OCI-LY7 (cell line): ENCODE measurements around the gene NUP50. TPM values are rescaled to one million over a fixed set of nuclear protein-coding genes. Genes with fewer than 3 reads are reported as not detected.

Experiments used
- BruUV-seq: library from RNA; stranded (reverse); fragments of 400-500 nt; replicated peaks from 2 replicates; lab custom pipeline; 2021; lab: Mats Ljungman, UMichigan
- CTCF ChIA-PET: fragments of 300-600 bp; sonication (Branson Sonifier 250); formaldehyde crosslinking; loops from one replicate; lab custom pipeline; 2022; ENCODE audit warnings: antibody characterized with exemption; ENCODE audit not compliant: unreplicated experiment; lab: Charles Lee
- POLR2A ChIA-PET: fragments of 300-600 bp; sonication (Branson Sonifier 250); formaldehyde crosslinking; loops from one replicate; lab custom pipeline; 2022; ENCODE audit warnings: antibody characterized with exemption; lab: Charles Lee
- DNase-seq: peaks from one replicate; pipeline ENCODE4 v3.0.0-alpha.2; 2015; ENCODE audit warnings: low spot score
- H2AFZ ChIP-seq: fragments of 200-600 bp; sonication (generic), shearing (Covaris generic); 2 replicates; pipeline ENCODE4 v1.6.1; 2014; ENCODE audit warnings: mild to moderate bottlenecking, antibody characterized with exemption, low read length, moderate library complexity
- H3K27ac ChIP-seq: fragments of 200-600 bp; sonication (generic); 2 replicates; pipeline ENCODE4 v1.5.1; 2014; ENCODE audit warnings: mixed run types, low read depth, mild to moderate bottlenecking, moderate library complexity, low read length, inconsistent platforms; ENCODE audit not compliant: poor library complexity, severe bottlenecking
- H3K36me3 ChIP-seq: fragments of 200-600 bp; sonication (generic); 2 replicates; pipeline ENCODE4 v1.6.1; 2014; ENCODE audit warnings: mild to moderate bottlenecking, antibody characterized with exemption, low read length, moderate library complexity, mixed read lengths; ENCODE audit not compliant: insufficient read depth
- H3K4me1 ChIP-seq: fragments of 200-600 bp; sonication (generic); 2 replicates; pipeline ENCODE4 v1.5.1; 2014; ENCODE audit warnings: mild to moderate bottlenecking, low read length; ENCODE audit not compliant: insufficient read depth, poor library complexity, severe bottlenecking
- H3K4me2 ChIP-seq: fragments of 200-600 bp; sonication (generic); 2 replicates; pipeline ENCODE4 v1.6.1; 2014; ENCODE audit warnings: mild to moderate bottlenecking, low read length
- H3K4me3 ChIP-seq: fragments of 200-600 bp; sonication (generic); 2 replicates; pipeline ENCODE4 v1.5.1; 2014; ENCODE audit warnings: mild to moderate bottlenecking, low read depth, low read length; ENCODE audit not compliant: poor library complexity, severe bottlenecking
- H3K79me2 ChIP-seq: fragments of 200-600 bp; sonication (generic); 2 replicates; pipeline ENCODE4 v1.6.1; 2016; ENCODE audit warnings: low read depth, mild to moderate bottlenecking, low read length, moderate library complexity, mixed read lengths; ENCODE audit not compliant: insufficient read depth
- H3K9me2 ChIP-seq: fragments of 200-600 bp; sonication (generic); 2 replicates; pipeline ENCODE4 v1.6.1; 2016; ENCODE audit warnings: mild to moderate bottlenecking, low read length, mixed read lengths; ENCODE audit not compliant: insufficient read depth
- H3K9me3 ChIP-seq: fragments of 200-600 bp; sonication (generic); 2 replicates; pipeline ENCODE4 v1.6.1; 2014; ENCODE audit warnings: mild to moderate bottlenecking, mixed run types, low read length, mixed read lengths
- H4K20me1 ChIP-seq: fragments of 200-600 bp; sonication (generic); 2 replicates; pipeline ENCODE4 v1.6.1; 2014; ENCODE audit warnings: mild to moderate bottlenecking, antibody characterized with exemption, low read length, moderate library complexity, mixed read lengths; ENCODE audit not compliant: insufficient read depth
- EZH2phosphoT487 ChIP-seq: fragments of 200-600 bp; sonication (generic); IDR thresholded peaks from 2 replicates; pipeline ENCODE4 v1.6.1; 2018; ENCODE audit warnings: low read depth, borderline replicate concordance, mild to moderate bottlenecking, mixed run types, antibody characterized with exemption, low read length, moderate library complexity, mixed read lengths
- intact Hi-C: fragments of 100-400 bp; cut with micrococcal nuclease; formaldehyde crosslinking; loops from one replicate; pipeline ENCODE4 v1.10.0; 2022; ENCODE audit not compliant: unreplicated experiment
- total RNA-seq, 2 experiments: library from RNA; depleted of rRNA in 1 of 2; stranded (reverse); fragments of >200 nt in 1 of 2; shearing (Covaris generic) in 1 of 2; gene quantifications; 2 replicates each; pipeline ENCODE4 v1.2.3, GENCODE V29; 2014 to 2022
- TF ChIP-seq, protein P1 (sequence below): fragments of 200-600 bp; sonication (generic); conservative IDR thresholded peaks from 2 replicates; pipeline ENCODE4 v1.5.1; 2014; ENCODE audit warnings: mild to moderate bottlenecking, antibody characterized with exemption, low read length, moderate library complexity, mixed read lengths

The NUP50 gene
- total RNA-seq, 2 experiments from 2014 or later = 107 to 132 TPM

DNA sequence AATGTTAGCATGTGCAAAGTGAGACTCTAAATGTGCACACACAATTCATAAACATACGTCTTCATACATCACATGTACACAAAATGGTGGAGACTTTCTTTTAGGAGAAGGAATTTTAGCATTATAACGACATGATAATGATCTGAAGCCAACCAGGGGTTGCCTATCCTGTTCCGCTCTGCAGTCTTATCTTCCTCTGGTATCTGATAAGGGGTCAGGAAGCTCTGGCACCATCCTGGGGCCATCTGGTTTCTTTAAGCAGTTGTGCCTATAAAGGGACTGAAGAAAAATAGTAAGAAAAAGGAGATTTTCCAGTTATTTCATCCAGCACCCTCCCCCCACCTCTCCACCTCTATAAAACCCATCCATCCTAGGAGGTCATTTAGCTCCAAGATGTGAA is 5.8 kb upstream of the NUP50 start:
- H3K4me3 ChIP-seq = no peak overlapping the region
- DNase-seq = no peak
- no peak overlapping the region for H3K4me2 ChIP-seq
- no peaks in the 10 kb centered on the region for H3K9me3 ChIP-seq
- H3K4me1 ChIP-seq = peaks cover 28% of the 10 kb centered on the region
- H3K36me3 ChIP-seq = peaks cover 52% of the 10 kb centered on the region
- POLR2A ChIA-PET = interaction anchor here (1.0 kb wide), 1 partner anchor 8 kb away, joined by 3 read pairs; no protein-coding TSS in a partner anchor
- no peaks in the 10 kb centered on the region for H3K9me2 ChIP-seq
- H4K20me1 ChIP-seq = peaks cover 10% of the 10 kb centered on the region; the same call in 1 of the 2 replicates
- H3K79me2 ChIP-seq = peaks cover 32% of the 10 kb centered on the region
- intact Hi-C loops = no loop called here
- TF ChIP-seq, protein P1, sequence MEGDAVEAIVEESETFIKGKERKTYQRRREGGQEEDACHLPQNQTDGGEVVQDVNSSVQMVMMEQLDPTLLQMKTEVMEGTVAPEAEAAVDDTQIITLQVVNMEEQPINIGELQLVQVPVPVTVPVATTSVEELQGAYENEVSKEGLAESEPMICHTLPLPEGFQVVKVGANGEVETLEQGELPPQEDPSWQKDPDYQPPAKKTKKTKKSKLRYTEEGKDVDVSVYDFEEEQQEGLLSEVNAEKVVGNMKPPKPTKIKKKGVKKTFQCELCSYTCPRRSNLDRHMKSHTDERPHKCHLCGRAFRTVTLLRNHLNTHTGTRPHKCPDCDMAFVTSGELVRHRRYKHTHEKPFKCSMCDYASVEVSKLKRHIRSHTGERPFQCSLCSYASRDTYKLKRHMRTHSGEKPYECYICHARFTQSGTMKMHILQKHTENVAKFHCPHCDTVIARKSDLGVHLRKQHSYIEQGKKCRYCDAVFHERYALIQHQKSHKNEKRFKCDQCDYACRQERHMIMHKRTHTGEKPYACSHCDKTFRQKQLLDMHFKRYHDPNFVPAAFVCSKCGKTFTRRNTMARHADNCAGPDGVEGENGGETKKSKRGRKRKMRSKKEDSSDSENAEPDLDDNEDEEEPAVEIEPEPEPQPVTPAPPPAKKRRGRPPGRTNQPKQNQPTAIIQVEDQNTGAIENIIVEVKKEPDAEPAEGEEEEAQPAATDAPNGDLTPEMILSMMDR = no peak
- no peak for TF ChIP-seq EZH2phosphoT487
- H2AFZ ChIP-seq = no peak overlapping the region
- H3K27ac ChIP-seq = no peak overlapping the region
- BruUV-seq = no TSS peak
- CTCF ChIA-PET = no interaction called here

DNA sequence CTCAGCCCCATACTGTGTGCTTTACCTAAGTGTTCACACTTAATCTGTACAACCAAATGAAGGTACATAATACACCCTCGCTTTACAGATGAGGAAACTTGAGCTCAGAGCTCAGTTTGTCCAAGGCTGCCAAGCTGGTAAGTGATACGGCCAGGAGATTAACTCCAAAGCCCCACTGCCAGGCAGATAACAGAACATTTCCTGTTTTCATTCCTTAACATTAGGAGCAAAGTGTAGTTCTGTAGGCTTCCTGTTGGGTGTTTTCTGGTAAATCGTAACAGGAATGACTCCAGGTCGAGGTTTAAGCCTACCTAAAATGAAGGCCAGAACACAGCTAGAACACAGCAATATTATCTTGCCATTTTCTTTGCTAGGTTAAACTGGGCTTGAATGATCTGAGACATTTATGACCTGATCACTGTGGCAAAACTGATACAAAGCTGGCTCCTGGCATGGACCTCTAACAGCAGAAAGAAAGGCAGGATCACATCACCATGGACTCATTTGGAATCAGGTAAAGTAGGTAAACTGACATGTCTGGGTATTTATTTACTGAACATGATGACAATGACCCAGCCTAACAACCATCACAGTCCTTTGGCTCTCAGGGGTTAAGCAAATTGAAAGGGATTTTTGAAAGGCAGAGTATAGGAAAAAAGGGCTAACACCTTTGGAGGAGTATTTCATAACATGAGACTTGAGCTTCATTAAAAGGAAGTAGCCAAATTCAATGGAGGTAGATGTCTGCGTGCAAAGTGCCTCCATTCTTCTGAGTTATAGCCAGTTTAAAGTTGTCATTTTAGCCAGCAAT is 3.9 kb upstream of the NUP50 start:
- Histone ChIP-seq H3K4me3 (no peak overlapping the region), H2AFZ (no peak overlapping the region), H3K4me2 (peak overlapping the region; percentile 34; the same call in 1 of the 2 replicates), H3K9me2 (no peaks in the 10 kb centered on the region), H3K9me3 (no peaks in the 10 kb centered on the region), H4K20me1 (peaks cover 13% of the 10 kb centered on the region), H3K4me1 (peaks cover 28% of the 10 kb centered on the region), H3K27ac (no peak overlapping the region), H3K36me3 (peaks cover 43% of the 10 kb centered on the region), H3K79me2 (peaks cover 46% of the 10 kb centered on the region)
- no peak for DNase-seq
- ChIA-PET CTCF (no interaction called here), POLR2A (interaction anchor here (1.0 kb wide), 2 partner anchors 10 to 222 kb away, joined by 3 read pairs; no protein-coding TSS in a partner anchor)
- TF ChIP-seq, protein P1 = no peak
- intact Hi-C loops = loop anchor here (10.0 kb wide), 1 partner anchor 75 kb away; no protein-coding TSS in a partner anchor
- no TSS peak for BruUV-seq

DNA sequence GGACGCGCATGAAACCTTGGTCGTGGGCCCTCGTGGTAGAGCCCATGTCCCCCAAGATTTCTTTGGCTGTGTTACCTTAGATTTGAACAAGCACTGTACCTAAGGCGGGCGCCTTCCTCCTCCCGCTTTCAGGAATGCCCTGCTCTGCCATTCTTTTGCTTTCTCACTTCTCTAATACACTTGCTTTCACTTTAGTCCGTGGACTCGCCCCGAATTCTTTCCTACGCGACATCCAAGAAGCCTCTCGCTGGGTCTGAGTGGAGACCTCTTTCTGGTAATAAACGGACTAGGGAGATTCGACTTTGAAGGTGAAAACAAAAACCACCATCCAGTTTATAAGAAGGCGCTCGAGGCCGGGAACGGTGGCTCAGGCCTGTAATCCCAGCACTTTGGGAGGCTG is 1.2 kb upstream of the NUP50 start:
- H3K27ac ChIP-seq = peak overlapping the region; percentile 71
- H3K4me2 ChIP-seq = peak overlapping the region; percentile 79
- H3K4me3 ChIP-seq = peak overlapping the region; percentile 91
- H3K9me2 ChIP-seq = no peaks in the 10 kb centered on the region
- H3K36me3 ChIP-seq = peaks cover 47% of the 10 kb centered on the region
- no peaks in the 10 kb centered on the region for H3K9me3 ChIP-seq
- no peak for DNase-seq
- H2AFZ ChIP-seq = no peak overlapping the region
- H4K20me1 ChIP-seq = peaks cover 24% of the 10 kb centered on the region
- peaks cover 73% of the 10 kb centered on the region for H3K79me2 ChIP-seq
- TF ChIP-seq EZH2phosphoT487 = no peak
- TF ChIP-seq, protein P1 = no peak
- intact Hi-C loops = loop anchor here (10.0 kb wide), 1 partner anchor 72 kb away; no protein-coding TSS in a partner anchor
- CTCF ChIA-PET = no interaction called here
- POLR2A ChIA-PET = interaction anchor here (1.0 to 1.6 kb wide), 3 partner anchors 11 to 100 kb away, joined by 3 to 4 read pairs (median 4); no protein-coding TSS in a partner anchor
- TSS peak; percentile 58 for BruUV-seq
- H3K4me1 ChIP-seq = peaks cover 39% of the 10 kb centered on the region
